WTC11 (cell line): ENCODE measurements around the gene MARK3. TPM values are rescaled to one million over a fixed set of nuclear protein-coding genes. Genes with fewer than 3 reads are reported as not detected.

Source experiments
- ATAC-seq: fragments of 200-7000 bp; cut with Tn5 transposase; 2 replicates; pipeline ENCODE4 v1.10.0; 2021; ENCODE audit warnings: mild to moderate bottlenecking, moderate library complexity
- CTCF ChIA-PET: fragments of 300-600 bp; sonication (Branson Sonifier 250); formaldehyde crosslinking; loops from one replicate; lab custom pipeline; 2021; ENCODE audit warnings: antibody characterized with exemption; lab: Charles Lee
- POLR2A ChIA-PET: fragments of 350-600 bp; sonication (Branson Sonifier 250); formaldehyde crosslinking; loops from one replicate; lab custom pipeline; 2021; ENCODE audit warnings: antibody characterized with exemption; lab: Charles Lee
- DNase-seq: peaks from one replicate; pipeline ENCODE4 v3.0.0; 2021; ENCODE audit warnings: low spot score
- H3K27ac Mint-ChIP-seq: 2 replicates; pipeline ENCODE4 v1.8.0; 2021; ENCODE audit warnings: mixed read lengths
- H3K27me3 Mint-ChIP-seq: 2 replicates; pipeline ENCODE4 v1.8.0; 2021; ENCODE audit warnings: low read depth, mild to moderate bottlenecking, moderate library complexity, mixed read lengths
- H3K36me3 Mint-ChIP-seq: 2 replicates; pipeline ENCODE4 v1.8.0; 2021; ENCODE audit warnings: mixed read lengths
- H3K4me1 Mint-ChIP-seq: 2 replicates; pipeline ENCODE4 v1.8.0; 2022; ENCODE audit warnings: mixed read lengths
- H3K4me3 Mint-ChIP-seq: 2 replicates; pipeline ENCODE4 v1.8.0; 2021; ENCODE audit warnings: mild to moderate bottlenecking, moderate library complexity, mixed read lengths
- H3K9me3 Mint-ChIP-seq: 2 replicates; pipeline ENCODE4 v1.8.0; 2021; ENCODE audit warnings: mixed read lengths
- ATF2 ChIP-seq: sonication (generic); formaldehyde crosslinking; IDR thresholded peaks from 2 replicates; pipeline ENCODE4 v1.8.1; 2022; ENCODE audit warnings: low read depth, missing genetic modification reagents, borderline replicate concordance
- CTCF ChIP-seq: fragments of 200-600 bp; IDR thresholded peaks from 2 replicates; pipeline ENCODE4 v1.8.0; 2022; ENCODE audit warnings: antibody characterized with exemption
- E2F4 ChIP-seq: sonication (generic); formaldehyde crosslinking; IDR thresholded peaks from 2 replicates; pipeline ENCODE4 v1.8.1; 2022; ENCODE audit warnings: low read depth, mild to moderate bottlenecking, moderate library complexity, missing genetic modification reagents, borderline replicate concordance
- ESRRA ChIP-seq: sonication (generic); formaldehyde crosslinking; IDR thresholded peaks from 2 replicates; pipeline ENCODE4 v1.8.1; 2022; ENCODE audit warnings: mild to moderate bottlenecking, missing genetic modification reagents, borderline replicate concordance
- FOXP4 ChIP-seq: sonication (generic); formaldehyde crosslinking; IDR thresholded peaks from 2 replicates; pipeline ENCODE4 v1.8.0; 2022; ENCODE audit warnings: mild to moderate bottlenecking, missing genetic modification reagents
- GABPB1 ChIP-seq: sonication (generic); formaldehyde crosslinking; IDR thresholded peaks from 2 replicates; pipeline ENCODE4 v1.8.1; 2023; ENCODE audit warnings: mild to moderate bottlenecking, missing genetic modification reagents
- MYBL2 ChIP-seq: sonication (generic); formaldehyde crosslinking; IDR thresholded peaks from 2 replicates; pipeline ENCODE4 v1.8.1; 2023; ENCODE audit warnings: mild to moderate bottlenecking, moderate library complexity, missing genetic modification reagents
- NFE2L1 ChIP-seq: sonication (generic); formaldehyde crosslinking; IDR thresholded peaks from 2 replicates; pipeline ENCODE4 v1.8.1; 2023; ENCODE audit warnings: missing genetic modification reagents
- NFYB ChIP-seq: sonication (generic); formaldehyde crosslinking; conservative IDR thresholded peaks from 2 replicates; pipeline ENCODE4 v1.8.0; 2022; ENCODE audit warnings: low read depth, missing genetic modification reagents
- SOX15 ChIP-seq: fragments of 250-450 bp; sonication (Bioruptor Pico); IDR thresholded peaks from 2 replicates; pipeline ENCODE4 v1.9.0; 2021; ENCODE audit warnings: mild to moderate bottlenecking
- SP1 ChIP-seq: sonication (generic); formaldehyde crosslinking; conservative IDR thresholded peaks from 2 replicates; pipeline ENCODE4 v1.8.1; 2022; ENCODE audit warnings: missing genetic modification reagents
- TP53 ChIP-seq: sonication (generic); formaldehyde crosslinking; IDR thresholded peaks from 2 replicates; pipeline ENCODE4 v1.8.1; 2023; ENCODE audit warnings: mild to moderate bottlenecking, missing genetic modification reagents
- ZNF121 ChIP-seq: sonication (generic); formaldehyde crosslinking; IDR thresholded peaks from 2 replicates; pipeline ENCODE4 v1.8.0; 2023; ENCODE audit warnings: missing genetic modification reagents
- ZNF219 ChIP-seq: sonication (generic); formaldehyde crosslinking; IDR thresholded peaks from 2 replicates; pipeline ENCODE4 v1.8.0; 2023; ENCODE audit warnings: missing genetic modification reagents, mild to moderate bottlenecking, borderline replicate concordance
- ZNF396 ChIP-seq: fragments of 250-450 bp; sonication (Bioruptor Pico); IDR thresholded peaks from 2 replicates; pipeline ENCODE4 v1.8.0; 2021; ENCODE audit warnings: mild to moderate bottlenecking, moderate library complexity, borderline replicate concordance
- total RNA-seq: library from RNA; stranded (reverse); gene quantifications from 3 replicates; pipeline ENCODE4 v1.2.3, GENCODE V29; 2021
- TF ChIP-seq, protein P1 (sequence below): sonication (generic); formaldehyde crosslinking; IDR thresholded peaks from 2 replicates; pipeline ENCODE4 v1.8.1; 2023; ENCODE audit warnings: mild to moderate bottlenecking, moderate library complexity, missing genetic modification reagents

Gene MARK3
- total RNA-seq, 1 experiment from 2014 or later = 93.7 TPM

GRCh38 chr14:103499709-103500108 lies 114.5 kb downstream of the MARK3 start:
- ATAC-seq = peak; percentile 13; the same call in 1 of the 2 replicates
- peaks cover 41% of the 10 kb centered on the region for H3K36me3 Mint-ChIP-seq
- no peak overlapping the region for H3K4me3 Mint-ChIP-seq
- DNase-seq = no peak
- peak overlapping the region; percentile 91 for H3K27ac Mint-ChIP-seq
- H3K4me1 Mint-ChIP-seq = peaks cover 2% of the 10 kb centered on the region; the same call in 1 of the 2 replicates
- no peak for TF ChIP-seq NFYB
- no peak for TF ChIP-seq TP53
- no peak for TF ChIP-seq MYBL2 (CRISPR knock-in tag)
- TF ChIP-seq GABPB1 (CRISPR knock-in tag) = no peak
- TF ChIP-seq E2F4 (CRISPR knock-in tag) = no peak
- no peak for TF ChIP-seq ATF2
- TF ChIP-seq ZNF219 (CRISPR knock-in tag) = no peak
- TF ChIP-seq NFE2L1 (CRISPR knock-in tag) = no peak
- no peak for TF ChIP-seq SP1 (CRISPR knock-in tag)
- no peak for TF ChIP-seq ZNF396
- ChIA-PET POLR2A (no interaction called here), CTCF (interaction anchor here (0.5 to 2.3 kb wide), 15 partner anchors 10 to 425 kb away, joined by 3 to 12 read pairs (median 4); partner anchors contain the start of gene TRMT61A)
- H3K9me3 Mint-ChIP-seq = no peaks in the 10 kb centered on the region
- H3K27me3 Mint-ChIP-seq = no peaks in the 10 kb centered on the region

GRCh38 chr14:103500148-103500990 lies 115.2 kb downstream of the MARK3 start:
- TF ChIP-seq CTCF (peak; percentile 90), ATF2 (no peak)
- TF ChIP-seq, all 79 proteins: peak for 1
- H3K36me3 Mint-ChIP-seq = peaks cover 45% of the 10 kb centered on the region
- CTCF ChIA-PET = interaction anchor here (0.5 to 2.3 kb wide), 20 partner anchors 8 to 425 kb away, joined by 3 to 12 read pairs (median 4); partner anchors contain the start of gene TRMT61A

GRCh38 chr14:103501041-103501870 lies 116.0 kb downstream of the MARK3 start:
- no peak overlapping the region for H3K4me3 Mint-ChIP-seq
- H3K27ac Mint-ChIP-seq = 0 out of 2 replicates have a peak overlapping the region, but pooled peaks have one; percentile 4
- H3K9me3 Mint-ChIP-seq = no peaks in the 10 kb centered on the region
- ChIA-PET CTCF (interaction anchor here (0.6 to 6.5 kb wide), 3 partner anchors 9 to 82 kb away, joined by 5 to 42 read pairs (median 8); no protein-coding TSS in a partner anchor), POLR2A (no interaction called here)
- H3K36me3 Mint-ChIP-seq = peaks cover 40% of the 10 kb centered on the region
- H3K27me3 Mint-ChIP-seq = no peaks in the 10 kb centered on the region
- ATAC-seq (no peak), DNase-seq (no peak)
- H3K4me1 Mint-ChIP-seq = peaks cover 2% of the 10 kb centered on the region; the same call in 1 of the 2 replicates
- TF ChIP-seq ESRRA (CRISPR knock-in tag) = no peak
- TF ChIP-seq FOXP4 (CRISPR knock-in tag) = no peak
- TF ChIP-seq ATF2 = no peak
- TF ChIP-seq ZNF121 = no peak
- TF ChIP-seq, protein P1, sequence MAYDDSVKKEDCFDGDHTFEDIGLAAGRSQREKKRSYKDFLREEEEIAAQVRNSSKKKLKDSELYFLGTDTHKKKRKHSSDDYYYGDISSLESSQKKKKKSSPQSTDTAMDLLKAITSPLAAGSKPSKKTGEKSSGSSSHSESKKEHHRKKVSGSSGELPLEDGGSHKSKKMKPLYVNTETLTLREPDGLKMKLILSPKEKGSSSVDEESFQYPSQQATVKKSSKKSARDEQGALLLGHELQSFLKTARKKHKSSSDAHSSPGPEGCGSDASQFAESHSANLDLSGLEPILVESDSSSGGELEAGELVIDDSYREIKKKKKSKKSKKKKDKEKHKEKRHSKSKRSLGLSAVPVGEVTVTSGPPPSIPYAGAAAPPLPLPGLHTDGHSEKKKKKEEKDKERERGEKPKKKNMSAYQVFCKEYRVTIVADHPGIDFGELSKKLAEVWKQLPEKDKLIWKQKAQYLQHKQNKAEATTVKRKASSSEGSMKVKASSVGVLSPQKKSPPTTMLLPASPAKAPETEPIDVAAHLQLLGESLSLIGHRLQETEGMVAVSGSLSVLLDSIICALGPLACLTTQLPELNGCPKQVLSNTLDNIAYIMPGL (CRISPR knock-in tag) = no peak
- TF ChIP-seq NFE2L1 (CRISPR knock-in tag) = no peak
- no peak for TF ChIP-seq GABPB1 (CRISPR knock-in tag)
- TF ChIP-seq SOX15 (CRISPR knock-in tag) = no peak

More at GRCh38 chr14:103500148-103500990, 115.2 kb downstream of the MARK3 start:
- Mint-ChIP-seq H3K27me3 (no peaks in the 10 kb centered on the region), H3K27ac (peak overlapping the region; percentile 91), H3K9me3 (no peaks in the 10 kb centered on the region), H3K4me3 (no peak overlapping the region), H3K4me1 (peaks cover 2% of the 10 kb centered on the region; the same call in 1 of the 2 replicates)
- POLR2A ChIA-PET = no interaction called here
- DNase-seq (peak; percentile 92), ATAC-seq (peak; percentile 96)
